K562 (cell line): ENCODE measurements around the gene MPI. TPM values are rescaled to one million over a fixed set of nuclear protein-coding genes. Genes with fewer than 3 reads are reported as not detected.

ENCODE experiments used
- ATAC-seq: fragments of 200-7000 bp; cut with Tn5 transposase; 3 replicates; pipeline ENCODE4 v1.9.1; 2020; ENCODE audit warnings: moderate library complexity
- BruUV-seq: library from RNA; stranded (reverse); fragments of 400-500 nt; replicated peaks from 2 replicates; lab custom pipeline; 2021; lab: Mats Ljungman, UMichigan
- CTCF ChIA-PET: fragments of 300-600 bp; formaldehyde crosslinking; extraction: SDS; loops from one replicate; lab custom pipeline; 2021; ENCODE audit warnings: low intra/inter-chr PET ratio; lab: Yijun Ruan, JAX
- POLR2A ChIA-PET: fragments of 300-600, 350-650 bp; sonication (Branson Sonifier 250); formaldehyde crosslinking; extraction: SDS; loops from one replicate; lab custom pipeline; 2021; ENCODE audit warnings: antibody characterized with exemption, inconsistent platforms; lab: Yijun Ruan, JAX
- DNase-seq, 4 experiments: peaks; one replicate each; pipeline versions ENCODE4 v3.0.0 to v3.0.0-alpha.2; 2011 to 2018; ENCODE audit warnings: low spot score in 3 of 4, mixed read lengths in 3 of 4; ENCODE audit errors: extremely low read depth in 1 of 4
- FAIRE-seq: peaks from 2 replicates; lab custom pipeline; 2011; peaks lifted over from hg19 to GRCh38; lab: Jason Lieb, UNC
- H2AFZ ChIP-seq: 2 replicates; pipeline ENCODE4 v1.6.0; 2011; ENCODE audit warnings: low read depth, low read length, control low read depth, inconsistent platforms
- H3K27ac ChIP-seq: fragments of 200-600 bp; 3 replicates; pipeline ENCODE4 v1.8.0; 2011; ENCODE audit warnings: low read depth, mild to moderate bottlenecking, control low read depth, inconsistent platforms, low read length, moderate library complexity, mixed read lengths; ENCODE audit errors: extremely low read depth
- H3K27me3 ChIP-seq, 2 experiments: fragments of 300-600 bp in 1 of 2; 2 replicates in 1 of 2; 3 replicates in 1 of 2; pipeline versions ENCODE4 v1.6.0 to v1.8.0; 2011; ENCODE audit warnings: inconsistent platforms in 2 of 2, low read length in 2 of 2, mild to moderate bottlenecking in 1 of 2, mixed read lengths in 1 of 2, moderate library complexity in 1 of 2; ENCODE audit not compliant: control insufficient read depth in 2 of 2, insufficient read depth in 2 of 2
- H3K36me3 ChIP-seq: fragments of 300-600 bp; 3 replicates; pipeline ENCODE4 v1.8.0; 2011; ENCODE audit warnings: mild to moderate bottlenecking, low read length, inconsistent platforms; ENCODE audit not compliant: control insufficient read depth, insufficient read depth
- H3K4me1 ChIP-seq, 2 experiments: fragments of 200-600 bp in 1 of 2; replicated peaks in 1 of 2; 2 replicates in 1 of 2; 3 replicates in 1 of 2; pipeline versions ENCODE4 v1.5.1 to v1.8.0; 2011; ENCODE audit warnings: inconsistent platforms in 2 of 2, low read length in 2 of 2, mild to moderate bottlenecking in 1 of 2, mixed read lengths in 1 of 2, moderate library complexity in 1 of 2; ENCODE audit not compliant: control insufficient read depth in 2 of 2, insufficient read depth in 2 of 2
- H3K4me2 ChIP-seq: 2 replicates; pipeline ENCODE4 v1.6.1; 2011; ENCODE audit warnings: low read length, control low read depth, inconsistent platforms, mixed read lengths; ENCODE audit not compliant: insufficient read depth
- H3K4me3 ChIP-seq: fragments of 200-600 bp; sonication (generic), shearing (Covaris generic); 2 replicates; pipeline ENCODE4 v1.5.1; 2016; ENCODE audit warnings: control low read depth, inconsistent platforms
- H3K79me2 ChIP-seq: fragments of 200-600 bp; 3 replicates; pipeline ENCODE4 v1.8.0; 2011; ENCODE audit warnings: low read length, inconsistent platforms; ENCODE audit not compliant: control insufficient read depth, insufficient read depth
- H3K9ac ChIP-seq, 2 experiments: 2 replicates each; pipeline versions ENCODE4 v1.6.0 to v1.6.1; 2011; ENCODE audit warnings: low read depth in 2 of 2, low read length in 2 of 2, control low read depth in 1 of 2, inconsistent platforms in 1 of 2, mild to moderate bottlenecking in 1 of 2, mixed read lengths in 1 of 2; ENCODE audit not compliant: insufficient read depth in 1 of 2
- H3K9me1 ChIP-seq: one replicate; pipeline ENCODE4 v1.6.0; 2011; ENCODE audit warnings: inconsistent platforms, mild to moderate bottlenecking, low read length, moderate library complexity; ENCODE audit not compliant: control insufficient read depth, insufficient read depth
- H3K9me3 ChIP-seq: replicated peaks from 2 replicates; pipeline ENCODE4 v1.5.1; 2011; ENCODE audit warnings: low read depth, low read length, inconsistent platforms; ENCODE audit not compliant: control insufficient read depth, insufficient read depth
- H4K20me1 ChIP-seq: replicated peaks from 2 replicates; pipeline ENCODE4 v1.6.1; 2011; ENCODE audit warnings: low read length, inconsistent platforms, mixed read lengths; ENCODE audit not compliant: control insufficient read depth, insufficient read depth
- CREBBP ChIP-seq: IDR thresholded peaks from one replicate; pipeline ENCODE4 v1.6.1; 2012; ENCODE audit warnings: low read depth, mild to moderate bottlenecking, control low read depth, inconsistent platforms, low read length
- FOXA3 ChIP-seq, 2 experiments: fragments of 450-650 bp in 1 of 2; sonication (generic) in 1 of 2; formaldehyde crosslinking; IDR thresholded peaks in 1 of 2; conservative IDR thresholded peaks in 1 of 2; 2 replicates each; pipeline versions ENCODE4 v1.4.0 to v1.8.0; 2020 to 2022; ENCODE audit warnings: mild to moderate bottlenecking in 2 of 2, missing genetic modification reagents in 1 of 2
- FOXP1 ChIP-seq: sonication (generic); formaldehyde crosslinking; IDR thresholded peaks from 2 replicates; pipeline ENCODE4 v1.8.0; 2022; ENCODE audit warnings: mild to moderate bottlenecking, missing genetic modification reagents
- GATA2 ChIP-seq: sonication (generic); formaldehyde crosslinking; IDR thresholded peaks from 2 replicates; pipeline ENCODE4 v1.4.0; 2020; ENCODE audit warnings: mild to moderate bottlenecking, missing genetic modification reagents
- HDAC1 ChIP-seq, 2 experiments: fragments of 450-650 bp; IDR thresholded peaks; 2 replicates each; pipeline ENCODE4 v1.6.1; 2016 to 2017; ENCODE audit warnings: inconsistent platforms in 1 of 2, mild to moderate bottlenecking in 1 of 2, moderate library complexity in 1 of 2
- HIVEP1 ChIP-seq: fragments of 250-450 bp; sonication (Bioruptor Pico); IDR thresholded peaks from 2 replicates; pipeline ENCODE4 v1.4.0; 2020; ENCODE audit warnings: mild to moderate bottlenecking
- L3MBTL2 ChIP-seq: fragments of 450-650 bp; IDR thresholded peaks from 2 replicates; pipeline ENCODE4 v1.6.1; 2016; ENCODE audit warnings: mild to moderate bottlenecking, moderate library complexity
- MECOM ChIP-seq: fragments of 250-450 bp; sonication (Bioruptor Pico); IDR thresholded peaks from 2 replicates; pipeline ENCODE4 v1.8.0; 2022; ENCODE audit warnings: inconsistent platforms
- MEF2A ChIP-seq: IDR thresholded peaks from 2 replicates; pipeline ENCODE4 v1.6.1; 2011; ENCODE audit warnings: low read depth, mild to moderate bottlenecking, low read length, moderate library complexity; ENCODE audit not compliant: control insufficient read depth
- MLX ChIP-seq, 2 experiments: fragments of 450-650 bp in 1 of 2; sonication (generic) in 1 of 2; formaldehyde crosslinking; conservative IDR thresholded peaks; 2 replicates each; pipeline versions ENCODE4 v1.4.0 to v1.8.1; 2020 to 2022; ENCODE audit warnings: mild to moderate bottlenecking in 1 of 2, missing genetic modification reagents in 1 of 2
- NCOA1 ChIP-seq: fragments of 450-650 bp; IDR thresholded peaks from 2 replicates; pipeline ENCODE4 v1.6.1; 2016; ENCODE audit warnings: low read depth
- NFXL1 ChIP-seq: fragments of 450-650 bp; formaldehyde crosslinking; IDR thresholded peaks from 2 replicates; pipeline ENCODE4 v1.4.0; 2021; ENCODE audit warnings: mild to moderate bottlenecking
- PCBP1 ChIP-seq: fragments of 200-400 bp; formaldehyde crosslinking; IDR thresholded peaks from 2 replicates; pipeline ENCODE4 v1.6.1; 2018; ENCODE audit warnings: mild to moderate bottlenecking, low read depth, low read length; ENCODE audit not compliant: poor library complexity, severe bottlenecking
- PHB2 ChIP-seq: fragments of 450-650 bp; IDR thresholded peaks from 2 replicates; pipeline ENCODE4 v1.6.1; 2017; ENCODE audit warnings: low read depth
- SRSF7 ChIP-seq: fragments of 200-400 bp; formaldehyde crosslinking; optimal IDR thresholded peaks from 2 replicates; pipeline ENCODE3; 2017; ENCODE audit warnings: mild to moderate bottlenecking, low read depth, low read length
- TFAP4 ChIP-seq: sonication (generic); formaldehyde crosslinking; IDR thresholded peaks from 2 replicates; pipeline ENCODE4 v1.8.0; 2022; ENCODE audit warnings: missing genetic modification reagents, mild to moderate bottlenecking, moderate library complexity, borderline replicate concordance
- USF1 ChIP-seq: sonication (generic); formaldehyde crosslinking; IDR thresholded peaks from 2 replicates; pipeline ENCODE4 v1.9.0; 2022; ENCODE audit warnings: mild to moderate bottlenecking, missing genetic modification reagents
- ZBTB43 ChIP-seq: sonication (generic); formaldehyde crosslinking; IDR thresholded peaks from 2 replicates; pipeline ENCODE4 v1.8.0; 2023; ENCODE audit warnings: mild to moderate bottlenecking, missing genetic modification reagents
- ZKSCAN8 ChIP-seq: fragments of 200-800 bp; sonication (Bioruptor generic); IDR thresholded peaks from 2 replicates; pipeline ENCODE4 v1.6.1; 2016; ENCODE audit warnings: missing genetic modification characterization, missing compliant biosample characterization
- ZNF184 ChIP-seq: sonication (generic); formaldehyde crosslinking; IDR thresholded peaks from 2 replicates; pipeline ENCODE4 v1.5.0; 2020; ENCODE audit warnings: missing genetic modification reagents
- ZNF778 ChIP-seq: fragments of 450-650 bp; formaldehyde crosslinking; IDR thresholded peaks from 2 replicates; pipeline ENCODE4 v1.4.0; 2020; ENCODE audit warnings: mild to moderate bottlenecking, moderate library complexity
- WGBS: fragments of 100-300 bp; shearing (Covaris generic); methylation state at CpG from one replicate; pipeline ENCODE4 v1.1.6; 2016; ENCODE audit warnings: low coverage, mixed read lengths; ENCODE audit not compliant: insufficient coverage; ENCODE audit errors: missing lambda C conversion rate; 5-methylcytosine and 5-hydroxymethylcytosine counted together
- in situ Hi-C: fragments of 300-500 bp; cut with MboI; formaldehyde crosslinking; loops from 4 replicates; pipeline ENCODE4 v1.15.0; 2018; ENCODE audit warnings: inconsistent platforms, mixed read lengths
- intact Hi-C: fragments of 100-400 bp; cut with micrococcal nuclease; formaldehyde crosslinking; loops from 2 replicates; pipeline ENCODE4 v1.14.2; 2022
- polyA plus RNA-seq, 8 experiments: library from polyadenylated mRNA; depleted of rRNA in 4 of 8; stranded (reverse) in 5 of 8; unstranded in 3 of 8; fragments of >200 nt; fragmentation: Nextera tagmentation in 2 of 8; fragmentation: Illumina TruSeq in 1 of 8; extraction: Ambion mirVana in 2 of 8; extraction: Trizol in 1 of 8; gene quantifications; 2 replicates each; pipeline versions ENCODE4 v1.2.1 to v1.2.3, GENCODE V29; 2011 to 2014; ENCODE audit warnings: inconsistent platforms in 1 of 8, missing spikeins in 1 of 8
- total RNA-seq, 7 experiments: library from RNA; depleted of rRNA in 6 of 7; stranded (reverse); fragments of >200 nt in 6 of 7; fragmentation: Illumina TruSeq in 2 of 7; extraction: Trizol in 2 of 7; gene quantifications; 2 replicates each; pipeline versions ENCODE4 v1.2.1 to v1.2.3, GENCODE V29; 2011 to 2021; ENCODE audit warnings: low replicate concordance in 1 of 7

The MPI gene
- total and polyA plus RNA-seq, 9 of the 15 experiments (the other 6 are each of a cell fraction or from before 2014, with no cell fraction given) = 30.7 to 105 (median 40.5) TPM

GRCh38 chr15:74890665-74890960 is 771 bp downstream of the MPI start:
- peak overlapping the region; percentile 99 for H2AFZ ChIP-seq
- H3K9me1 ChIP-seq = peaks cover 4% of the 10 kb centered on the region
- FAIRE-seq (peak; percentile 46), DNase-seq (peak in 1 of 4 experiments; percentile 56), ATAC-seq (no peak)
- peak overlapping the region; percentile 72 for H3K4me3 ChIP-seq
- no peaks in the 10 kb centered on the region for H3K9me3 ChIP-seq
- peaks cover 24% of the 10 kb centered on the region for H3K79me2 ChIP-seq
- H3K27ac ChIP-seq = peak overlapping the region; percentile 76
- POLR2A ChIA-PET = interaction anchor here (1.4 to 1.7 kb wide), 2 partner anchors 9 to 11 kb away, joined by 7 to 17 read pairs; no protein-coding TSS in a partner anchor
- WGBS = no CpG with 5 or more reads among the region's 1 CpG
- H3K27me3 ChIP-seq = no peaks in the 10 kb centered on the region
- intact Hi-C loops (loop anchor here (5.0 kb wide), 1 partner anchor 48 kb away; the partner anchor contains the start of gene ULK3), in situ Hi-C loops (no loop called here)
- H3K36me3 ChIP-seq = peaks cover 29% of the 10 kb centered on the region; the same call in 2 of the 3 replicates
- H3K9ac ChIP-seq = peak overlapping the region; percentile 91 to 98
- CTCF ChIA-PET = no interaction called here
- H3K4me2 ChIP-seq = peak overlapping the region; percentile 91
- BruUV-seq = no TSS peak
- H3K4me1 ChIP-seq = peaks cover 26 to 33% of the 10 kb centered on the region in 2 experiments; a peak in 4 of 5 replicates
- no peaks in the 10 kb centered on the region for H4K20me1 ChIP-seq
- TF ChIP-seq FOXA3 (CRISPR knock-in tag; conservative IDR thresholded peaks at IDR 0.05 in 1 of 2, IDR thresholded peaks at IDR 0.05 in 1 of 2) (0 out of 4 replicates have a peak, but pooled peaks of 1 of the 2 experiments have one; percentile 68), TFAP4 (CRISPR knock-in tag) (peak; percentile 76), USF1 (CRISPR knock-in tag) (0 out of 2 replicates have a peak, but pooled peaks have one; percentile 1), NCOA1 (no peak), PCBP1 (no peak), NFXL1 (CRISPR knock-in tag) (no peak), MEF2A (no peak), MECOM (peak; percentile 62; the same call in 1 of the 2 replicates), ZKSCAN8 (CRISPR knock-in tag) (no peak), SRSF7 (no peak), FOXP1 (CRISPR knock-in tag) (0 out of 2 replicates have a peak, but pooled peaks have one; percentile 6), L3MBTL2 (no peak), CREBBP (no peak), MLX (CRISPR knock-in tag; conservative IDR thresholded peaks at IDR 0.05) (no peak), PHB2 (no peak), ZNF184 (CRISPR knock-in tag) (no peak), HDAC1 (IDR thresholded peaks at IDR 0.05) (0 out of 4 replicates have a peak, but pooled peaks of 1 of the 2 experiments have one; percentile 12), GATA2 (no peak), HIVEP1 (no peak), ZNF778 (no peak), ZBTB43 (CRISPR knock-in tag) (no peak)
